ENCODE results near the gene S100A6. TPM values are rescaled to one million over a fixed set of nuclear protein-coding genes. Genes with fewer than 3 reads are reported as not detected.

S100A6 gene
- total RNA-seq, 1 donor from 2014 or later = 154 TPM

DNA sequence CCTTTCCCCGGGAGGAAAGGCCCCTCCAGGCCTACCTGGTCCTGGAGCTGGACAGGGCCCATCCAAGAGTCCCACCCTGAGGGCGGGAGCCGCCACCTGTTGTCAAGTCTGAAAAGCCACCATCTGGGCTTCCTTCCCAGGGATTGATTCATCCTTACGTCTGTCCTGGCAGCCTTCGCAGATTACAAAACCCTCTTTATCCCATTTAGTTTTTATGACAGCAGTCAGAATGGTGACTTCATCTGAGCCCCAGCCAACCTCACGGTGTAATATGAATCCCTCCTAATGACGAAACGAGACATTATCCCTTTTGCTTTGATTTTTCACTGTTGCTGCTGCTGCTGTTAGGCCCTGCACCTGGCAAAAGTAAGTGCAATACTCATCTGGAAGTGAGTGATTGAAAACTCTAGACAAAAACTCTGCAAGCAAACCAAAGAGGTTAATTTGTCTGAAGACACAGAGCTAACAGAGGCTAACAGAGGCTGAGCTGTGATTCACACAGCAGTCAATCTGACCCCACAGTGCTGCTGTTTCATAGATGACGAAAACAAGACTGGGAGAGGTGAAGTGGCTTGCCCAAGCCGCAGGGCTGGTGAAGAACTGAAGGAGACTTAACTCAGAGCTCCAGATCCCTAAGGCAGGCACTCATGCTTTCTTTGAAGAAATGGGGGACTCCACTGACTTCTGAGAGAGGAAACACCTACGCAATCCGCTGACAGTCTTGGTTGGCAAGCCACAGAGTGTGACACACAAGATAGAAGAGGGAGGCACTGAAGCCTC, 45.3 kb downstream of the S100A6 start:
- no peaks in the 10 kb centered on the region for H3K4me1 Mint-ChIP-seq (ENCODE audit: low read depth)
- intact Hi-C loops (cut with micrococcal nuclease) = no loop called here
- H3K4me3 Mint-ChIP-seq = no peak overlapping the region
- no peak for DNase-seq (ENCODE audit: low spot score)
- peaks cover 20% of the 10 kb centered on the region for H3K27me3 Mint-ChIP-seq (ENCODE audit: insufficient read depth)
- H3K9me3 Mint-ChIP-seq = no peaks in the 10 kb centered on the region
- no peak overlapping the region for H3K27ac Mint-ChIP-seq
- H3K36me3 Mint-ChIP-seq (ENCODE audit: low read depth) = no peaks in the 10 kb centered on the region

DNA sequence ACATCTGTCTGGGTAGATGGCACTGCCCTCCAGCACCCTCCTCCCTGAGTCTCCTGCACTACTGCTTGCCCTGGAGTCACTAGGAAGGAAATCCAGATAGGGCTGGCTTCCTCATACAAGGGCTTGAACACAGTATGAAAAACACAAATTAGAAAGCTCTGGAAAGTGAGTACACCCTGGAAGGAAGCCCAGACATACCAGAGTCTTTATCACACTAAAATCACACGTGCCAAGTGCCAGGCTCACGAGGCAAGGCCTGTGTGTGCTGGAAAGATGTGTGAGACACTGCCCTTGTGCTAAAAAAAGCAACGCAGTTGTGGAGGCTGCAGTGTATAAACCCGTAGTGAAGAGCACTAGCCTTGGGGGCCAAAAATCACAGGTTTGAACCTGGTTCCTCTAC, 47.1 kb downstream of the S100A6 start:
- intact Hi-C loops (cut with micrococcal nuclease) = no loop called here
- Mint-ChIP-seq H3K27ac (no peak overlapping the region), H3K27me3 (ENCODE audit: insufficient read depth) (peaks cover 16% of the 10 kb centered on the region), H3K4me1 (ENCODE audit: low read depth) (no peaks in the 10 kb centered on the region), H3K4me3 (no peak overlapping the region), H3K9me3 (no peaks in the 10 kb centered on the region), H3K36me3 (ENCODE audit: low read depth) (no peaks in the 10 kb centered on the region)
- no peak for DNase-seq (ENCODE audit: low spot score)

- H3K27ac Mint-ChIP-seq = no peak overlapping the region
- H3K9me3 Mint-ChIP-seq = no peaks in the 10 kb centered on the region
- intact Hi-C loops (cut with micrococcal nuclease) = no loop called here
- peaks cover 15% of the 10 kb centered on the region for H3K27me3 Mint-ChIP-seq (ENCODE audit: insufficient read depth)
- no peak overlapping the region for H3K4me3 Mint-ChIP-seq
- DNase-seq (ENCODE audit: low spot score) = no peak
- no peaks in the 10 kb centered on the region for H3K4me1 Mint-ChIP-seq (ENCODE audit: low read depth)
- no peaks in the 10 kb centered on the region for H3K36me3 Mint-ChIP-seq (ENCODE audit: low read depth)
These were observed 48.1 kb downstream of the S100A6 start for GRCh38 chr1:153487707-153488106.

DNA sequence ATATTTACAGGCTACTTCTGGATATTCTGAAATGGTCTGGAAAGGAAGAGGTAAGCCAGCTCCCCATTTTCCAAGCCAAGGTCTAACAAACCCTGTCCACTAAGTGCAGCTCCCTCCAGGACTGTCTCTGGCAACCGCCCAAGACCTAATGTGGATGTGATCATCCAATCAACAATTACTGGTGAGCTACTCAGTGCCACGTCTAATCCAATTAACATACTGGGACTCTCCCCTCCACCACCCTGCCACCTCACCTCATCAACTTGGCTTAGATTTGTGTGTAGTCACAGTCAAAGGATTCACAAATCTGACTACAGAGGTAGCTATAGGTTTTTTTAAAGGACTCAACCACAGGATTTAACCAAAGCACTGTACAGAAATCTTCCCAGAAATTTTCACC, 49.9 kb downstream of the S100A6 start:
- Mint-ChIP-seq H3K36me3 (ENCODE audit: low read depth) (no peaks in the 10 kb centered on the region), H3K4me1 (ENCODE audit: low read depth) (no peaks in the 10 kb centered on the region), H3K27me3 (ENCODE audit: insufficient read depth) (peaks cover 22% of the 10 kb centered on the region), H3K4me3 (no peak overlapping the region), H3K9me3 (no peaks in the 10 kb centered on the region), H3K27ac (no peak overlapping the region)
- intact Hi-C loops (cut with micrococcal nuclease) = no loop called here
- DNase-seq (ENCODE audit: low spot score) = no peak

Other genes starting within 250 kb of the S100A6 start
- not detected in 2 replicates for gene PGLYRP3, start 223.0 kb downstream of the S100A6 start, total RNA-seq
- not detected in 2 replicates for gene PGLYRP4, start 187.2 kb downstream of the S100A6 start, total RNA-seq
- not detected in 2 replicates for gene S100A9, start 178.1 kb downstream of the S100A6 start, total RNA-seq
- gene S100A12, start 160.4 kb downstream of the S100A6 start, total RNA-seq = not detected in 2 replicates
- not detected in 2 replicates for gene S100A8, start 144.9 kb downstream of the S100A6 start, total RNA-seq
- gene S100A7A, start 119.5 kb downstream of the S100A6 start, total RNA-seq = not detected in 2 replicates
- not detected in 2 replicates for gene S100A7, start 75.3 kb downstream of the S100A6 start, total RNA-seq
- 1.3 and 1.6 TPM in 2 replicates for gene S100A5, start 4.9 kb upstream of the S100A6 start, total RNA-seq
- 165 and 167 TPM in 2 replicates for gene S100A4, start 9.8 kb upstream of the S100A6 start, total RNA-seq
- gene S100A3, start 13.3 kb upstream of the S100A6 start, total RNA-seq = not detected in 2 replicates
- 0.21 and 1.1 TPM in 2 replicates for gene S100A2, start 29.9 kb upstream of the S100A6 start, total RNA-seq
- gene S100A16, start 77.1 kb upstream of the S100A6 start, total RNA-seq = not detected in 2 replicates
- 0.16 TPM in 1 of 2 replicates, not detected in the other for gene S100A14, start 80.3 kb upstream of the S100A6 start, total RNA-seq
- 2.5 and 5.1 TPM in 2 replicates for gene S100A13, start 91.5 kb upstream of the S100A6 start, total RNA-seq
- gene S100A1, start 92.4 kb upstream of the S100A6 start, total RNA-seq = not detected in 2 replicates
- gene CHTOP, start 98.1 kb upstream of the S100A6 start, total RNA-seq = 101 and 105 TPM in 2 replicates
- 31.1 and 35.4 TPM in 2 replicates for gene SNAPIN, start 122.7 kb upstream of the S100A6 start, total RNA-seq
- 354 and 366 TPM in 2 replicates for gene ILF2, start 135.0 kb upstream of the S100A6 start, total RNA-seq
- gene NPR1, start 142.7 kb upstream of the S100A6 start, total RNA-seq = 0.05 and 0.07 TPM in 2 replicates
- 57.0 and 57.3 TPM in 2 replicates for gene INTS3, start 192.1 kb upstream of the S100A6 start, total RNA-seq
- 10.8 and 11.1 TPM in 2 replicates for gene SLC27A3, start 239.4 kb upstream of the S100A6 start, total RNA-seq

All from activated T-helper 1 cell treated with anti-CD3 and anti-CD28 coated beads, Interleukin-12 subunit alpha, Interleukin-12 subunit beta, Interleukin-2, Interleukin-4 antibody, amounts not matched to agents 30 ng/mL and 10 ng/mL and 1 ng/mL, durations not matched to agents 14 hours and 24 hours and 36 hours (primary cell).